Epithelial cell of esophagus (primary cell): ENCODE data around the gene ZC3H8.
"Not testable (repeated sequence)": the region's sequence is repeated elsewhere in the genome, so short reads cannot be mapped to it uniquely, and the experiment has no call there.

Experiments used
- DNase-seq: peaks from one replicate; pipeline ENCODE4 v3.0.0; 2010; ENCODE audit warnings: low read depth
- H3K4me3 ChIP-seq: 2 replicates; pipeline ENCODE4 v1.5.1; 2011; ENCODE audit warnings: mild to moderate bottlenecking, low read length, control low read depth
- CTCF ChIP-seq: IDR thresholded peaks from 2 replicates; pipeline ENCODE4 v1.5.1; 2011; ENCODE audit warnings: low read depth, mild to moderate bottlenecking, low read length, control low read depth, inconsistent platforms; ENCODE audit not compliant: insufficient read depth; ENCODE audit errors: missing control alignments

ZC3H8 gene

GRCh38 chr2:112217854-112218253 is 37.0 kb downstream of the ZC3H8 start:
- H3K4me3 ChIP-seq: no peak overlapping the region
- DNase-seq: no peak
- no peak for TF ChIP-seq CTCF

- peak; percentile 40 for TF ChIP-seq CTCF
- peak; percentile 33 for DNase-seq
- no peak overlapping the region for H3K4me3 ChIP-seq
Observed at GRCh38 chr2:112216167-112216566, 38.7 kb downstream of the ZC3H8 start.

- H3K4me3 ChIP-seq, DNase-seq: not testable (repeated sequence)
Observed at GRCh38 chr2:112207905-112208304, 46.9 kb downstream of the ZC3H8 start.

GRCh38 chr2:112204411-112204810 is 50.4 kb downstream of the ZC3H8 start:
- DNase-seq: peak; percentile 21
- no peak for TF ChIP-seq CTCF
- H3K4me3 ChIP-seq: no peak overlapping the region

- no peak overlapping the region for H3K4me3 ChIP-seq
- no peak for TF ChIP-seq CTCF
- DNase-seq: peak; percentile 61
Observed at GRCh38 chr2:112201696-112202430, 53.0 kb downstream of the ZC3H8 start.

GRCh38 chr2:112199188-112199587 is 55.7 kb downstream of the ZC3H8 start:
- TF ChIP-seq CTCF: no peak
- H3K4me3 ChIP-seq: no peak overlapping the region
- no peak for DNase-seq

GRCh38 chr2:112198780-112199179 is 56.1 kb downstream of the ZC3H8 start:
- peak; percentile 60 for DNase-seq
- no peak for TF ChIP-seq CTCF
- H3K4me3 ChIP-seq: no peak overlapping the region
